CD14-positive monocyte (primary cell): ENCODE results near the gene GPR27. TPM values are rescaled to one million over a fixed set of nuclear protein-coding genes. Genes with fewer than 3 reads are reported as not detected.

ENCODE experiments used
- DNase-seq, 3 donors: peaks; one replicate each; pipeline ENCODE4 v3.0.0-alpha.2; 2011 to 2022
- H2AFZ ChIP-seq: 2 replicates; pipeline ENCODE4 v1.6.0; 2012; ENCODE audit warnings: mild to moderate bottlenecking, low read depth, low read length, inconsistent platforms; ENCODE audit not compliant: insufficient read depth, poor library complexity, severe bottlenecking
- H3K27ac ChIP-seq, 2 donors: 1 replicate in 1 of 2; 2 replicates in 1 of 2; pipeline ENCODE4 v1.5.1; 2012 to 2013; ENCODE audit warnings: low read length in 2 of 2, control low read depth in 1 of 2, inconsistent platforms in 1 of 2, low read depth in 1 of 2, mild to moderate bottlenecking in 1 of 2
- H3K27me3 ChIP-seq, 2 donors: one replicate each; pipeline versions ENCODE4 v1.6.0 to v1.6.1; 2011 to 2013; ENCODE audit warnings: low read length in 2 of 2; ENCODE audit not compliant: control insufficient read depth in 2 of 2, insufficient read depth in 2 of 2
- H3K36me3 ChIP-seq, 2 donors: replicated peaks in 1 of 2; 1 replicate in 1 of 2; 2 replicates in 1 of 2; pipeline versions ENCODE4 v1.5.1 to v1.6.1; 2012 to 2013; ENCODE audit warnings: low read length in 2 of 2, control low read depth in 1 of 2, inconsistent platforms in 1 of 2, mild to moderate bottlenecking in 1 of 2; ENCODE audit not compliant: insufficient read depth in 2 of 2, control insufficient read depth in 1 of 2
- H3K4me1 ChIP-seq, 2 donors: 1 replicate in 1 of 2; 2 replicates in 1 of 2; pipeline versions ENCODE4 v1.5.1 to v1.6.1; 2012 to 2013; ENCODE audit warnings: low read length in 2 of 2, control low read depth in 1 of 2, inconsistent platforms in 1 of 2, mild to moderate bottlenecking in 1 of 2, moderate library complexity in 1 of 2; ENCODE audit not compliant: insufficient read depth in 2 of 2, control insufficient read depth in 1 of 2
- H3K4me2 ChIP-seq: replicated peaks from 2 replicates; pipeline ENCODE3; 2012; ENCODE audit warnings: low read length, moderate library complexity, mild to moderate bottlenecking; ENCODE audit not compliant: poor library complexity, severe bottlenecking; ENCODE audit errors: extremely low read depth
- H3K4me3 ChIP-seq, 3 experiments: fragments of 200-600 bp in 1 of 3; sonication (generic) in 1 of 3; replicated peaks in 1 of 3; 1 replicate in 2 of 3; 2 replicates in 1 of 3; pipeline ENCODE4 v1.5.1; 2011 to 2013; ENCODE audit warnings: low read length in 3 of 3, mild to moderate bottlenecking in 3 of 3, control low read depth in 2 of 3, low read depth in 2 of 3, inconsistent platforms in 1 of 3, moderate library complexity in 1 of 3
- H3K79me2 ChIP-seq: 2 replicates; pipeline ENCODE4 v1.6.0; 2012; ENCODE audit warnings: mild to moderate bottlenecking, control low read depth, inconsistent platforms, low read length, moderate library complexity; ENCODE audit not compliant: insufficient read depth
- H3K9ac ChIP-seq: 2 replicates; pipeline ENCODE4 v1.6.0; 2017; ENCODE audit warnings: low read length, mild to moderate bottlenecking; ENCODE audit not compliant: insufficient read depth, poor library complexity, severe bottlenecking
- H3K9me3 ChIP-seq, 2 donors: replicated peaks in 1 of 2; 1 replicate in 1 of 2; 2 replicates in 1 of 2; pipeline versions ENCODE4 v1.5.1 to v1.6.1; 2012 to 2013; ENCODE audit warnings: low read length in 2 of 2, control low read depth in 1 of 2; ENCODE audit not compliant: control insufficient read depth in 1 of 2, insufficient read depth in 1 of 2
- H4K20me1 ChIP-seq: 2 replicates; pipeline ENCODE4 v1.6.0; 2012; ENCODE audit warnings: mild to moderate bottlenecking, low read length, control low read depth, moderate library complexity; ENCODE audit not compliant: insufficient read depth
- H3K27ac Mint-ChIP-seq, 7 donors: one replicate each; pipeline ENCODE4 v1.8.0; 2020; ENCODE audit warnings: mild to moderate bottlenecking in 7 of 7, mixed read lengths in 7 of 7, moderate library complexity in 6 of 7, inconsistent platforms in 2 of 7
- H3K27me3 Mint-ChIP-seq, 3 donors: one replicate each; pipeline ENCODE4 v1.8.0; 2021 to 2022; ENCODE audit warnings: low read depth in 3 of 3, mild to moderate bottlenecking in 3 of 3, mixed read lengths in 3 of 3, moderate library complexity in 3 of 3, inconsistent platforms in 1 of 3
- H3K36me3 Mint-ChIP-seq, 2 donors: one replicate each; pipeline ENCODE4 v1.8.0; 2020; ENCODE audit warnings: mixed read lengths in 2 of 2, inconsistent platforms in 1 of 2, mild to moderate bottlenecking in 1 of 2
- H3K4me1 Mint-ChIP-seq: one replicate; pipeline ENCODE4 v1.8.0; 2020; ENCODE audit warnings: mild to moderate bottlenecking, mixed read lengths
- H3K4me3 Mint-ChIP-seq, 2 donors: one replicate each; pipeline ENCODE4 v1.8.0; 2020; ENCODE audit warnings: mild to moderate bottlenecking in 2 of 2, mixed read lengths in 2 of 2, moderate library complexity in 1 of 2
- H3K9me3 Mint-ChIP-seq, 7 donors: one replicate each; pipeline ENCODE4 v1.8.0; 2020 to 2022; ENCODE audit warnings: mixed read lengths in 7 of 7, mild to moderate bottlenecking in 6 of 7, moderate library complexity in 6 of 7, inconsistent platforms in 2 of 7
- WGBS: methylation state at CpG from one replicate; pipeline ENCODE4 v1.1.5; 2013; ENCODE audit warnings: missing lambda C conversion rate; ENCODE audit not compliant: insufficient coverage; 5-methylcytosine and 5-hydroxymethylcytosine counted together
- intact Hi-C, 2 donors: fragments of 100-400 bp; cut with micrococcal nuclease; formaldehyde crosslinking; loops; one replicate each; pipeline versions ENCODE4 v1.15.0 to v1.15.1; 2023
- polyA plus RNA-seq, 3 donors: library from polyadenylated mRNA; depleted of rRNA in 1 of 3; unstranded in 2 of 3; stranded (reverse) in 1 of 3; fragments of 300-500 nt in 2 of 3; fragments of >200 nt in 1 of 3; fragmentation: Illumina TruSeq in 2 of 3; gene quantifications; 1 replicate in 2 of 3; 2 replicates in 1 of 3; pipeline ENCODE4 v1.2.3, GENCODE V29; 2012 to 2021
- TF ChIP-seq, protein P1 (sequence below): fragments of 200-600 bp; IDR thresholded peaks from one replicate; pipeline ENCODE4 v1.8.0; 2022; ENCODE audit warnings: antibody characterized with exemption, mild to moderate bottlenecking

The GPR27 gene
- polyA plus RNA-seq, 3 donors = 5.7 to 19.6 (median 6.6) TPM

DNA sequence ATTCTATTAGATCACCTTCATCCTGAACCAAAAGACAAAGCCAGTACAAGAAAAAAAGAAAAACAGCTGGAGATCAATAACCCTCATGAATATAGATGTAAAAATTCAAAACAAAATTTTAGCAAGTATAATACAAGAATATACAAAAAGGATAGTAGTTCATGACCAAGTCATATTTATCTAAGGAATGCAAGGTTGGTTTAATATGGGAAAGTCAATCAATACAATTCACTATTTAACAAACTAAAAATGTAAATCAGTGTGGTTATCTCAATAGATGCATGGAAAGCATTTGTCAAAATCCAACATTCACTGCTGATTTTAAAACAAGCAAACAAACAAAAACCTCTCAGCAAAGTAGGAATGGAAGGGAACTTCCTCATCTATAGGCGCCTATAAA lies 11.0 kb upstream of the GPR27 start:
- Mint-ChIP-seq H3K27ac (no peak overlapping the region), H3K4me1 (no peaks in the 10 kb centered on the region), H3K9me3 (peaks cover 12 to 48% (median 42%) of the 10 kb centered on the region in 7 donors), H3K36me3 (peaks cover 6 to 17% of the 10 kb centered on the region in 2 donors), H3K4me3 (no peak overlapping the region), H3K27me3 (no peaks in the 10 kb centered on the region)
- H3K27me3 ChIP-seq = no peaks in the 10 kb centered on the region
- no peak overlapping the region for H3K9ac ChIP-seq
- no CpG with 5 or more reads among the region's 1 CpG for WGBS
- no peaks in the 10 kb centered on the region for H3K36me3 ChIP-seq
- no peak for DNase-seq
- TF ChIP-seq, protein P1, sequence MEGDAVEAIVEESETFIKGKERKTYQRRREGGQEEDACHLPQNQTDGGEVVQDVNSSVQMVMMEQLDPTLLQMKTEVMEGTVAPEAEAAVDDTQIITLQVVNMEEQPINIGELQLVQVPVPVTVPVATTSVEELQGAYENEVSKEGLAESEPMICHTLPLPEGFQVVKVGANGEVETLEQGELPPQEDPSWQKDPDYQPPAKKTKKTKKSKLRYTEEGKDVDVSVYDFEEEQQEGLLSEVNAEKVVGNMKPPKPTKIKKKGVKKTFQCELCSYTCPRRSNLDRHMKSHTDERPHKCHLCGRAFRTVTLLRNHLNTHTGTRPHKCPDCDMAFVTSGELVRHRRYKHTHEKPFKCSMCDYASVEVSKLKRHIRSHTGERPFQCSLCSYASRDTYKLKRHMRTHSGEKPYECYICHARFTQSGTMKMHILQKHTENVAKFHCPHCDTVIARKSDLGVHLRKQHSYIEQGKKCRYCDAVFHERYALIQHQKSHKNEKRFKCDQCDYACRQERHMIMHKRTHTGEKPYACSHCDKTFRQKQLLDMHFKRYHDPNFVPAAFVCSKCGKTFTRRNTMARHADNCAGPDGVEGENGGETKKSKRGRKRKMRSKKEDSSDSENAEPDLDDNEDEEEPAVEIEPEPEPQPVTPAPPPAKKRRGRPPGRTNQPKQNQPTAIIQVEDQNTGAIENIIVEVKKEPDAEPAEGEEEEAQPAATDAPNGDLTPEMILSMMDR = no peak
- H3K27ac ChIP-seq = no peak overlapping the region
- H3K4me1 ChIP-seq = no peaks in the 10 kb centered on the region
- no peak overlapping the region for H2AFZ ChIP-seq
- no peak overlapping the region for H3K4me3 ChIP-seq
- peaks cover 15 to 29% of the 10 kb centered on the region in 2 donors for H3K9me3 ChIP-seq
- no peaks in the 10 kb centered on the region for H4K20me1 ChIP-seq
- H3K4me2 ChIP-seq = no peak overlapping the region
- peaks cover 7% of the 10 kb centered on the region for H3K79me2 ChIP-seq
- intact Hi-C loops = no loop called here

DNA sequence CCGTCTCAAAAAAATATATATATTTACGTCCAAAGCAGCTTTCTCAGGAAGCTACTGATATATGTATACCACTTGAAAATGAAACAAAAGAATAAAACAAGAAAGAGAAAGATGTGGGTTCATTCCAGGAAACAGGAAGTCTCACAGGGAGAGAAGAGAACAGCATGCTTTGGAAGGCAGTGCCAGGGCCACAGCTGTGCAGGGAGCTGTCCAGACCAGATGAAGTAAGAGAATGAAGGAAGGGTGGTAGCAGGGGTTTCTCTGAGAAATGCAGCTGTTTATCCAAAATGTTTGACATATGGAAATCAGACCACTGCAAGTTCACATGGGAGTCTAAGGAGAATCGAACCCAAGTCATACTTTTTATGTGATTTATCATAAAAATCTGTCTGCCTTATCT lies 8.9 kb upstream of the GPR27 start:
- H3K27ac Mint-ChIP-seq = no peak overlapping the region
- Histone ChIP-seq H4K20me1 (no peaks in the 10 kb centered on the region), H3K9me3 (peaks cover 15 to 23% of the 10 kb centered on the region in 2 donors), H3K4me2 (no peak overlapping the region), H3K36me3 (no peaks in the 10 kb centered on the region), H3K79me2 (no peaks in the 10 kb centered on the region), H3K27me3 (no peaks in the 10 kb centered on the region), H3K9ac (no peak overlapping the region), H2AFZ (no peak overlapping the region), H3K27ac (no peak overlapping the region), H3K4me3 (no peak overlapping the region), H3K4me1 (no peaks in the 10 kb centered on the region)
- intact Hi-C loops = no loop called here
- H3K4me3 Mint-ChIP-seq = no peak overlapping the region
- TF ChIP-seq, protein P1 = no peak
- peaks cover 11 to 39% (median 34%) of the 10 kb centered on the region in 7 donors for H3K9me3 Mint-ChIP-seq
- no peak for DNase-seq
- no CpG with 5 or more reads among the region's 3 CpGs for WGBS
- H3K27me3 Mint-ChIP-seq = no peaks in the 10 kb centered on the region
- peaks cover 10 to 16% of the 10 kb centered on the region in 2 donors for H3K36me3 Mint-ChIP-seq
- peaks cover 2% of the 10 kb centered on the region for H3K4me1 Mint-ChIP-seq
